Left colon (tissue), 2 donors: ENCODE results near the gene MOB1B. TPM values are rescaled to one million over a fixed set of nuclear protein-coding genes. Genes with fewer than 3 reads are reported as not detected.
"Not testable (repeated sequence)": the region's sequence is repeated elsewhere in the genome, so short reads cannot be mapped to it uniquely, and the experiment has no call there.

Experiments used
- ATAC-seq: fragments of 200-7000 bp; cut with Tn5 transposase; one replicate; pipeline ENCODE4 v1.9.1; 2020; ENCODE audit warnings: mild to moderate bottlenecking, moderate library complexity
- DNase-seq, 2 donors: peaks; one replicate each; pipeline ENCODE4 v3.0.0-alpha.2; 2020
- intact Hi-C, 2 donors: fragments of 100-400 bp; cut with DNase I in 1 of 2; cut with micrococcal nuclease in 1 of 2; formaldehyde crosslinking; loops; one replicate each; pipeline versions ENCODE4 v1.11.2 to v1.14.0; 2022; cut with DNase I, micrococcal nuclease
- total RNA-seq, 2 donors: library from RNA; stranded (reverse); fragmentation: NEBNext Ultra II Directional; extraction: Animal tissue kit (Norgen Biotek cat#: 25700); gene quantifications; one replicate each; pipeline ENCODE4 v1.2.1, GENCODE V29; 2021
- donor health status: DM: no; HTN: no; CAD: no.
- donor health status: DM: yes; HTN: yes; CAD: no.

Gene MOB1B
- total RNA-seq, 2 donors from 2014 or later, result 14.7 to 15.8 TPM

DNA sequence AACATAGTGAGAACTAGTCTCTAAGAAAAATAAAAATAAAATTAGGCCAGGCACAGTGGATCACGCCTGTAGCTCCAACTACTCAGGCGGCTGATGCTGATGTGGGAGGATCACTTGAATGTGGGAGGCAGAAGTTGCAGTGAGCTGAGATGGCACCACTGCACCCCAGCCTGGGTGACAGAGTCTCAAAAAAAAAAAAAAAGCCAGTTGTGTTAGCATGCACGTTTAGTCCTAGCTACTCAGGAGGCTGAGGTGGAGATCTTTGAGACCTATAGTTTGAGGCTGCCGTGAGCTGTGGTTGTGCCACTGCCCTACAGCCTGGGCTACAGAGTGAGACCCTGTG, 93.8 kb downstream of the MOB1B start:
- ATAC-seq (no peak), DNase-seq (peak in 1 of 2 donors; percentile 8)
- intact Hi-C loops, result loop anchor here in 1 of 2 donors (10.0 kb wide), 1 partner anchor 91 kb away; the partner anchor contains the start of gene MOB1B

DNA sequence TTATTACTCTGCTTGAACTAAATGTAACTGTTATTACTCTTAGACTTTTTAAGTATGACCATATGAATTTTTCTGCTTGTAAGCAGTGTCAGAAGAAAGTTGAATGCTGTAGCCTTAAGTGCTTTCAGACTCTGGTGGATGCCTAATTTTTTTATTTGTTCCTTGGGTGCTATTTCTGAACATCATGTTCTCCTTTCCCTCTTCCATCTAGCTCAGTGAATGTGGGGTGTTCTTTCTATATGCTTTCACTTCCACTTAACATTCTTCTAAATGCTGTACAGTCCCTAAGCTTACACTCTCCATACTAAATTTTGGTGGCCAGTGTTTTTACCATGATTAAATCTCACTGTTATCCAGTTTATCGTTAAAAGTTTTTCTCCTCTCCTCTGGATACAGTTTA, 94.9 kb downstream of the MOB1B start:
- intact Hi-C loops, result loop anchor here in 1 of 2 donors (10.0 kb wide), 1 partner anchor 92 kb away; the partner anchor contains the start of gene MOB1B

DNA sequence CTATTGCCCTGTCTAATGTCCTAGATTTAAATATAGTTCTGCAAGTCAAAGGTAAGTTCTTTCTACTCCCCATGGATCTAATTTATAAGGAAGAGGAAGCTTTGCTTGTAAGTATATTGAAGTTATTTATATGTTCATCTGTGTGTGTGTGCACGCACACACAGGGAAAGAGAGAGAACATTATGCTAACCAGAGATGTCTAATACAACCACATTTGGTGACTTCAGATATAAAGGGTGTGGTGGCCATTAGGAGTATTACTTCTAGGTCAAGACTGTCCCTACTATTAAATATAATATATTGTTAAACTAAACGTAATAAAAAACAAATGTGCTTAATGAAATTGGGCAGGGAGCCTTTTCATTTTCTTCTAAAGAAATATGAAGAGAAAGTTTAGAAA, 95.4 kb downstream of the MOB1B start:
- intact Hi-C loops, result loop anchor here in 1 of 2 donors (10.0 kb wide), 1 partner anchor 93 kb away; the partner anchor contains the start of gene MOB1B
- DNase-seq, result no peak
- no peak for ATAC-seq

More for the DNA sequence above, 94.9 kb downstream of the MOB1B start:
- no peak for DNase-seq
- ATAC-seq, result no peak

DNA sequence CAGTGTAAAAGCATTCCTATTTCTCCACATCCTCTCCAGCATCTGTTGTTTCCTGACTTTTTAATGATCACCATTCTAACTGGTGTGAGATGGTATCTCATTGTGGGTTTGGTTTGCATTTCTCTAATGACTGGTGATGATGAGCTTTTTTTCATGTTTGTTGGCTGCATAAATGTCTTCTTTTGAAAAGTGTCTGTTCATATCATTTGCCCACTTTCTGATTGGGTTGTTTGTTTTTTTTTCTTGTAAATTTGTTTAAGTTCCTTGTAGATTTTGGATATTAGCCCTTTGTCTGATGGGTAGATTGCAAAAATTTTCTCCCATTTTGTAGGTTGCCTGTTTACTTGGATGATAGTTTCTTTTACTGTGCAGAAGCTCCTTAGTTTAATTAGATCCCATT, 97.5 kb downstream of the MOB1B start:
- not testable (repeated sequence) for ATAC-seq, DNase-seq
- intact Hi-C loops, result loop anchor here in 1 of 2 donors (10.0 kb wide), 1 partner anchor 95 kb away; the partner anchor contains the start of gene MOB1B

DNA sequence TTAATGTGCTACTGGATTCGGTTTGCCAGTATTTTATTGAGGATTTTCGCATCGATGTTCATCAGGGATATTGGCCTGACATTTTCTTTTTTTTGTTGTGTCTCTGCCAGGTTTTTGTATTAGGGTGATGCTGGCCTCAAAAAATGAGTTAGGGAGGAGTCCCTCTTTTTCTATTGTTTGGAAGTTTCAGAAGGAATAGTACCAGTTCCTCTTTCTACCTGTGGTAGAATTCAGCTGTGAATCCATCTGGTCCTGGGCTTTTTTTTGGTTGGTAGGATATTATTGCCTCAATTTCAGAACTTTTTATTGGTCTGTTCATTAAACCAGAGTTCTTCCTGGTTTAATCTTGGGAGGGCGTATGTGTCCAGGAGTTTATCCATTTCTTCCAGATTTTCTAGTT, 99.2 kb downstream of the MOB1B start:
- ATAC-seq, DNase-seq, intact Hi-C loops: not testable (repeated sequence)

DNA sequence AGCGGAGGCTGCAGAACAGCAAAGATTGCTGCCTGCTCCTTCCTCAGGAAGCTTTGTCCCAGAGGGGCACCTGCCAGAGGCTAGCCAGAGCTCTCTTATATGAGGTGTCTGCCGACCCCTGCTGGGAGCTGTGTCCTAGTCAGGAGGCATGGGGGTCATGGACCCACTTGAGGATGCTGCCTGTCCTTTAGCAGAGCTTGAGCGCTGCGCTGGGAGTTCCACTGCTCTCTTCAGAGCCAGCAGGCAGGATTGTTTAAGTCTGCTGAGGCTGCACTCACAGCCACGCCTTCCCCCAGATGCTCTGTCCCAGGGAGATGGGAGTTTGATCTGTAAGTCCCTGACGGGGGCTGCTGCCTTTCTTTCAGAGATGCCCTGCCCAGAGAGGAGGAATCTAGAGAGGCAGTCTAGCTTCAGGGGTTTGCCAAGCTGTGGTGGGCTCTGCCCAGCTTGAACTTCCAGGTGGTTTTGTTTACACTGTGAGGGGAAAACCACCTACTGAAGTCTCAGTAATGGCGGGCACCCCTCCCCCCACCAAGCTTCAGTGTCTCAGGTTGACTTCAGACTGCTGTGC, 102.2 kb downstream of the MOB1B start:
- no peak for ATAC-seq
- intact Hi-C loops, result no loop called here

DNA sequence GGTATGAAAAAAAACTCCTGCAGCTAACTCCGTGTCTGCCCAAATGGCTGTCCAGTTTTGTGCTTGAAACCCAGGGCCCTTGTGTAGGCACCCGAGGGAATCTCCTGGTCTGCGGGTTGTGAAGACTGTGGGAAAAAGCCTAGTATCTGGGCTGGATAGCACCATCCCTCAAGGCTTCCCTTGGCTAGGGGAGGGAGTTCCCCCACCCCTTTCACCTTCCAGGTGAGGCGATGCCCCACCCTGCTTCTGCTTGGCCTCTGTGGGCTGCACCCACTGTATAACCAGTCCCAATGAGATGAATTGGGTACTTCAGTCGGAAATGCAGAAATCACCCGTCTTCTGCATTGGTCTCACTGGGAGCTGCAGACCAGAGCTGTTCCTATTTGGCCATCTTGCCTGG, 102.9 kb downstream of the MOB1B start:
- ATAC-seq, DNase-seq: not testable (repeated sequence)
- intact Hi-C loops, result loop anchor here in 1 of 2 donors (5.0 kb wide), 1 partner anchor 353 kb away; no protein-coding TSS in a partner anchor

More for the DNA sequence above, 102.2 kb downstream of the MOB1B start:
- DNase-seq, result peak in 1 of 2 donors; percentile 38

DNA sequence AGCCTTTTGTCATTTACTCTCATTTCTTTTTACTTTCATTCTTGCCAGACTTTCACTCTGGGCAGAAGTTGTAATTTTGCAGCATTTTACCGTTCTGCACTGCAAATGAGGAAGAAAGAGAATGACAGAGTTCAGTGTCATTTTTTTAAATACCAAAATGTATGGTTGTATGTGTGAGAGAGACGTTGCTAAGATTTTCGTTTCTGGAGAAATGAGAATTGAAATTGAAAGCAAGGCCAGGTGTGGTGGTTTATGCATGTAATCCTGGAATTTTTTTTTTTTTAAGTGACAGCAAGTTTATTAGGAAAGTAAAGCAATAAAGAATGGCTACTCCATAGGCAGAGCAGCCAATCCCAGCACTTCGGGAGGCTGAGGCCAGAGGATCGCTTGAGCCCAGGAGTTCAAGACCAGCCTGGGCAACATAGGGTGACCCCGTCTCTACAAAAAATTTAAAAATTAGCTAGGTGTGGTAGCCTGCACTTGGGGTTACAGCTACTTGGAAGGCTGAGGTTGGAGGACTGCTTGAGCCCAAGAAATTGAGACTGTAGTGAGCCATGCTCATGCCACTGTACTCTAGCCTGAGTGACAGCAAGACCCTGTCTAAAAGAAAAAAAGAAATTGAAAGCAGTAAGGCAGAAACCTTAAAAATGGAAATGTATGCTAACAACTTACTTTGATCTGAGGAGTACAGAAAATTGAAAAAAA, 104.2 kb downstream of the MOB1B start:
- intact Hi-C loops, result loop anchor here in 1 of 2 donors (5.0 kb wide), 1 partner anchor 354 kb away; no protein-coding TSS in a partner anchor
- no peak for DNase-seq
- ATAC-seq, result no peak

DNA sequence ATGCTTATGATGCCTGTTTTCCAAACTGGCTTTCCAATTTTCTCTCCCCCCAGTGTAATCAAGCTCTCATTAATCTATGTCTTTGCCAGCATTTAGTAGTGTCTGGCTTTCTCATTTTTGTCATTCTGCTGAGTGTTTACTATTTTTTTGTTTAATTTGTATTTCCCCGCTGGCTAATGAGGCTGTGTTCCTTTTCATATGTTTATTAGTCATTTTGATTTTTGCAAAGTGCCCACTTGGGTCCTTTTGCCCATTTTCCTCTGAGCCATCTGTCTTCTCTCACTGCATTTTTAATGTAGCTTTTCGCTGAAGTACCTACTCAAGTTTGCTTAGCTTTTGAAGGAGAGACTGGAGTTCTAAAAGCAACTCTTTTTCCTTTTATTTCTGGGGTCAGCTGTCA, 106.0 kb downstream of the MOB1B start:
- DNase-seq, result no peak
- intact Hi-C loops, result loop anchor here in 1 of 2 donors (5.0 kb wide), 1 partner anchor 356 kb away; no protein-coding TSS in a partner anchor
- no peak for ATAC-seq

DNA sequence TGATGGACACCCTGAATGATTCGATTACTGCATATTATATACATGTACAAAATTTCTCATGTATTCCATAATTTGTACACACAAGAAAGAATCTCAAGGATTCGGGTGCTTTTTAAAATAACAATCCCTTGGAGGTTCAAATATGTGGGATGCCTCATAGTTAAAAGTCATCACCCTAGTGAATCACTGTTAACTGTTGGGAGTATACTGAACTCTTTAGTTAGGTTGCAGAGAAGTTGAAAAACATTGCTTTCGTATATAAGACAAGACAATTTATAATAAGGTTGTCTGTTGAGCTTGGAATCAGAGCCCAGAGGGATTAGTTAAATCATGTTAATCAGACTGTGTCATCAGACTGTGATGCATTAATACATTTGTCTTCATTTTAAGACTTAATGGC, 106.9 kb downstream of the MOB1B start:
- DNase-seq (no peak), ATAC-seq (no peak)
- intact Hi-C loops, result loop anchor here in 1 of 2 donors (5.0 kb wide), 1 partner anchor 357 kb away; no protein-coding TSS in a partner anchor

DNA sequence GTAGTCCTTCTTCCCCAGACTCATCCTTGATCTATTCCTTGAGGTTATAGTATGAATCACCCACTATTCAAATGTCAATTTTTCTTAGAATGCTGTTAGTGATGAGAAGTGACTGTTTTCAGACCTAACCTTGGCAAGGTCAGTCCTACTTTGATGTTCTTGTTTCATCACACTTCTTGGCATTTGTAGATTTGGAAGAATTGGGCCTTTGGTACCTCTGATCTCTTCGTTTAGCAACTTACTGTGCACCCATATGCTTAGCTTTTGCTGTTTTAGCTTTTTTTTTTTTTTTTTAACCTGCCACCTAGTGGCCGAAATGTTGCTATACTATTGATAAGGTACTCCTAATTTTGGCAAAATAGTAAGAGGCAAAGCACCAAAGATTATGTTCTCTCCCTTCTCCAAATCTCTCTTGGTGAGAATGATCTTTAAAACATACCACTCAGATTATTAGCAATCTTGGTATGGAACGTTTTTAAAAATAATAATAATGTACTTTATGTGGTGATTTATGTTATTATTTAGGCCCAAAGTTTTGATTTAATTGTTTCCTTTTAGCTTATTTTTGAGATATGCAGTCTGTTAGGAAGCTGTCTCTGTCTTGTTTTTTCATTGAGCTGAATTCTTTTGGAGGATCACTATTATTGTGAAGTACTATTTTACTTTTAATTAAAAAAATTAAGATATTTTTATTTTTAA, 107.9 kb downstream of the MOB1B start:
- DNase-seq, result no peak
- intact Hi-C loops, result loop anchor here in 1 of 2 donors (5.0 kb wide), 1 partner anchor 358 kb away; no protein-coding TSS in a partner anchor
- ATAC-seq, result peak; percentile 48

DNA sequence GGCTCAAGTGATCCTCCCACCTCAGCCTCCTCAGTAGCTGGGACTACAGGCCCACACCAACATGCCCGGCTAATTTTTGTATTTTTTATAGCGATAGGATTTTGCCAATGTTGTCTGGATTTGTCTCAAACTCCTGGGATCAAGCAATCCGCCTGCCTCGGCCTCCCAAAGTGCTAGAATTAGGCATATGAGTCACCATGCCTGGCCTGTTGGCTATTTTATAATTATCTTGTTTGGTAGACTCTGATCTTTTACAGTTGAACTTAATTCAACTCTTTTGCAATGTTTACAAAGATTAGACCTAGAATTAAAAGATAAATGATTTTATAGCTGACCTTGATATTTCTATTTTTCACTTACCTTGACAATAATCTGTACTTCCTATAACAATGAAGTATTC, 109.3 kb downstream of the MOB1B start:
- intact Hi-C loops, result no loop called here
- ATAC-seq, result no peak
- no peak for DNase-seq

DNA sequence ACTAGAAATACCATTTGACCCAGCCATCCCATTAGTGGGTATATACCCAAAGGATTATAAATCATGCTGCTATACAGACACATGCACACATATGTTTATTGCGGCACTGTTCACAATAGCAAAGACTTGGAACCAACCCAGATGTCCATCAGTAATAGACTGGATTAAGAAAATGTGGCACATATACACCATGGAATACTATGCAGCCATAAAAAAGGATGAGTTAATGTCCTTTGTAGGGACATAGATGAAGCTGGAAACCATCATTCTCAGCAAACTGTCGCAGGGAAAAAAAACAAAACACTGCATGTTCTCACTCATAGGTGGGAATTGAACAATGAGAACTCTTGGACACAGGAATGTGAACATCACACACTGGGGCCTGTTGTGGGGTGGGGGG, 115.2 kb downstream of the MOB1B start:
- intact Hi-C loops, ATAC-seq, DNase-seq: not testable (repeated sequence)

DNA sequence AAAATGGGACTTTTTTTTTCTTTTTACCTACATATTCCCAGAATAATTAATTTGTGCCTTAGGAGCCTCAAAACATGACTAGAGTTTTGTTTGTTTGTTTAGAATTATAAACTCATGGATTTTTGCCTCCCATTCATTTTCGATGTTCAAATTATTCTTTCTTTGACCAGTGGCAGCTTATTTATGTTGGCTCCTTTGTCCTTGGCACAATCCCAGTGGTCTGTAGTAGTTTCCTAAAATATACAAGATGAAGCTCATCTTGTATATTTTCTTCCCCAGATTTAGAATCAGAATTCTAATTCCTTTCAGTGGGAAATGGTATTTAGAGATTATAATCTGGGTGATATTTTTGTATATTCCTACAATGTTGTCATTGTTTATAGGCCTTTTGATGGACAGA, 118.4 kb downstream of the MOB1B start:
- ATAC-seq (no peak), DNase-seq (no peak)
- intact Hi-C loops, result no loop called here

DNA sequence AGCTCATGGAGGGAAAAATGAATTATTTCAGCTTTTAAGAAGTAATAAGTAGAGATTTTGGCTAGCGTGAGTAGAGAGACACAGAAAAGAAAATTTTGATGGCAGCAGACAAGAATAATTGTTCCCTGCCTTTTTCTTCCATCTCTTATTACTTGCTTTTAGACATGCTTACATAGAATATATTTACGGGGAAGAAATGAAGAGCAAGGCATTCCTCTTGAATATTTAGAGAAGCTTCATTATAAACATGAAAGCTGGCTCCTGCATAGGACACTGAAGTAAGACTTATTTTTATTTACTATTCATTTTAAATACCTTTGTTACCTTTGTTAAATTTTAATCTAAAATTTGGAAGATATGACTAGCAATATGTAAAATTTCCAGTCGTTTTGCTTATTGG, 123.5 kb downstream of the MOB1B start:
- no peak for DNase-seq
- intact Hi-C loops, result no loop called here
- no peak for ATAC-seq

DNA sequence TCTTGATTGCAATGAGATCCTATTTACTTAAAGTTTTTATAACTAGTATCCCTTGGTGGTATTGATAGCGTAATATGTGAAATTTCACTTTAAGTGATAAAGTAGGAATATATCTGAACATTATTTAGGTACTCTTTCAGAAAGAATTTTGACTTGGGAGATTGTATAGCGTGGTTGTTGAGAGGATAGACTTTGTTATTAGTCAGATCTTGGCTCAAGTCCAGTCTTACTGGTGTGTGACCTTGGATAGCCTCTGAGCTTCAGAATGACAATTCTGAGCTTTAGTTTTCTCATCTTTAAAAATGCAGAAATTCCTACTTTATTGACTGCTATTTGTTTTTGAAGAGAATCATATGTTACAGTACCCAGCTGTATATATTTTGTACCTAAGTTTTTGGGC, 123.9 kb downstream of the MOB1B start:
- DNase-seq (no peak), ATAC-seq (peak; percentile 49)
- intact Hi-C loops, result no loop called here

DNA sequence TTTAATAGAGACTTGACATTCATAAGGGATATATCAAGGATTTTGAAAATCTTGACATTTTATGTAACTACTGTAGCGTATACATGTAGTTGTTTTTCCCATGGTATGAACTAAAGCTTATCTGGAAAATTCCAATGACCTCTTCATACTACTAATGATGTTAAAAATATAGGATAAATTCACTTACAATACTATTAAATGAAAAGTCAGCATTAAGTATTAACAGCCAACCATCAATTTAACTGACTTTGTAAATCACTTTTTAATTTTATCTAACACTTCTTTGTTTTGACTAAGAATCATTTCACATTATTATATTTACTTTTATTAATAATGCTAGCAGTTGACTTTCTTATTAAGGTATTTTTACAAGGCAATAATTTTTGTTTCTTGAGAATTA, 125.4 kb downstream of the MOB1B start:
- no peak for ATAC-seq
- intact Hi-C loops, result no loop called here
- no peak for DNase-seq

DNA sequence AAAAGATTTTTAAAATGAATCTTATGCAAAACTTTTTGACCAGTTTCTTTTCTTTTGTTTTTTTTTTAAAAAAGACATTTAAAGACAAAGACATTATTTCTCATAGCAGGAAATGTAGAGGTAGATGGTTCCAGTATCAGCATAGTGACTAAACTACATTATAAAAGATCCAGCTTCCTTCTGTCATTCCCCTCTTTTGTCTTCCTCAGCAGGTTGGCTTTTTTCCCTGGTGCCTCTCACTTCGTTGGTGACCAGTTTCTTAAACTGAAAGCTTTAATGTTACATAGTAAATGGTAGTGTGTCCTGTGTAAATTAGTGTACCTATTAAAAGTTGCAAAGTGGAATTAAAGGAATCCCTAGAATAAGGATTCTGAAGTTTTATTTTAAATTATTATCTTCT, 127.3 kb downstream of the MOB1B start:
- intact Hi-C loops, result no loop called here
- DNase-seq, result no peak
- ATAC-seq, result no peak

DNA sequence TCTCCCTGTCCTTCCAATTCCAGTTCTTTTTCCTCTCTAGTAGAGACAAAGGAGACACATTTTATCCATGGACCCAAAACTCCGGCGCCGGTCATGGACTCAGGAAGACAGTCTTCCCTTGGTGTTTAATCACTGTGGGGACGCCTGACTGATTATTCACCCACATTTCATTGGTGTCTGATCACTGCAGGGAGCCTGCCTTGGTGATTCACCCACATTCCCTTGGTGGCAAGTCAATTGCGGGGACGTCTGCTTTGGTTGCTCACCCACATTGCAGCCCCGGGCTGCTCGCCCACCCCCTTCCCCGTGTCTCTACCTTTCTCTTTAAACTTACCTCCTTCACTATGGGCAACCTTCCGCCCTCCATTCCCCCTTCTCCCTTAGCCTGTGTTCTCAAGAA, 129.9 kb downstream of the MOB1B start:
- intact Hi-C loops, ATAC-seq, DNase-seq: not testable (repeated sequence)
